ENCODE data around the gene ZCCHC24.

DNA sequence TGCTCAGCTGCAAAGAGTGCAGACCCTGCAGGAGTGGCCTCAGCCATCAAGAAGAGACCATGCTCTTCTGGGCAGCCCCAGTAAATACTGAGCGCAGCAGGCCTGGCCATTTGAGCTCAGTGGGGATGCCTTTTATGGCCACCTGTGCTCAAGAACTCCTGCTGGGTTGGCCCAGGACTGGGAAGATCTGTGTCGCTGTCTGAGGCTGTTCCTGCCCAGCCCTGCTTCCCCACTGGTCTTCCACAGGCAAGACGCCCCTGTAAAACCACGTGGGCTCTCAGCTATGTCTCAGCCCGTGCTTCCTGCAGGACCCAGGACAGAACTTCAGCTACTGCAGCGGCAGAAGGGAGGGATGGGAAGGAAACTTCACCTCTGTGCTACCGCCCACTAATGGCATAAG lies 108.7 kb downstream of the ZCCHC24 start:
- TF ChIP-seq, protein P1, sequence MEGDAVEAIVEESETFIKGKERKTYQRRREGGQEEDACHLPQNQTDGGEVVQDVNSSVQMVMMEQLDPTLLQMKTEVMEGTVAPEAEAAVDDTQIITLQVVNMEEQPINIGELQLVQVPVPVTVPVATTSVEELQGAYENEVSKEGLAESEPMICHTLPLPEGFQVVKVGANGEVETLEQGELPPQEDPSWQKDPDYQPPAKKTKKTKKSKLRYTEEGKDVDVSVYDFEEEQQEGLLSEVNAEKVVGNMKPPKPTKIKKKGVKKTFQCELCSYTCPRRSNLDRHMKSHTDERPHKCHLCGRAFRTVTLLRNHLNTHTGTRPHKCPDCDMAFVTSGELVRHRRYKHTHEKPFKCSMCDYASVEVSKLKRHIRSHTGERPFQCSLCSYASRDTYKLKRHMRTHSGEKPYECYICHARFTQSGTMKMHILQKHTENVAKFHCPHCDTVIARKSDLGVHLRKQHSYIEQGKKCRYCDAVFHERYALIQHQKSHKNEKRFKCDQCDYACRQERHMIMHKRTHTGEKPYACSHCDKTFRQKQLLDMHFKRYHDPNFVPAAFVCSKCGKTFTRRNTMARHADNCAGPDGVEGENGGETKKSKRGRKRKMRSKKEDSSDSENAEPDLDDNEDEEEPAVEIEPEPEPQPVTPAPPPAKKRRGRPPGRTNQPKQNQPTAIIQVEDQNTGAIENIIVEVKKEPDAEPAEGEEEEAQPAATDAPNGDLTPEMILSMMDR (IDR thresholded peaks at IDR 0.05): no peak
- TF ChIP-seq EZH2phosphoT487 (IDR thresholded peaks at IDR 0.05): no peak
- no peak for TF ChIP-seq EZH2 (IDR thresholded peaks at IDR 0.05)
